HG03135 (cell line): ENCODE results near the gene TMPRSS2.

Experiments used
- ATAC-seq: cut with Tn5 transposase; IDR thresholded peaks from one replicate; pipeline ENCODE4 v1.9.1; 2021; ENCODE audit warnings: mild to moderate bottlenecking, moderate library complexity; ENCODE audit not compliant: unreplicated experiment

Gene TMPRSS2

GRCh38 chr21:41510500-41510899 lies 2.5 kb upstream of the TMPRSS2 start:
- no peak for ATAC-seq

DNA sequence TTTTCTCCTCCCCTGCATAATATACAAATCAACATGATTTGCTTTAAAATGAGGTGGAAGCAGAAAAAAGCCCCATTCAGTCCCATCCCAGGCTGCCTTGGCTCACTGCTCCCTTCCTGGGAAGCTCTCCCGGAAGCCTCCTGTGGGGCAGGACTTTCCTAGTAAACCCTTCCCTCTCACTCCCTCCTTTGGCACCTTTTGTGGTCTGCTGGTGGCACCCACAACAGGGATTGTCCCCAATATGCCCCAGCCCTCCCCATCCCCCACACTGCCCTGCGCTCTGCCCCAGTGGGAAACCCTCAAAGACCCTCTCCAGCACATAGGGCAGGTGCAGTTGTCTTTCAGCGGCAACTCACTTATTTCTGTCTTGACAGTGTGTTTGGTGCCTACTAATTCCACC lies 1.8 kb upstream of the TMPRSS2 start:
- ATAC-seq: no peak

DNA sequence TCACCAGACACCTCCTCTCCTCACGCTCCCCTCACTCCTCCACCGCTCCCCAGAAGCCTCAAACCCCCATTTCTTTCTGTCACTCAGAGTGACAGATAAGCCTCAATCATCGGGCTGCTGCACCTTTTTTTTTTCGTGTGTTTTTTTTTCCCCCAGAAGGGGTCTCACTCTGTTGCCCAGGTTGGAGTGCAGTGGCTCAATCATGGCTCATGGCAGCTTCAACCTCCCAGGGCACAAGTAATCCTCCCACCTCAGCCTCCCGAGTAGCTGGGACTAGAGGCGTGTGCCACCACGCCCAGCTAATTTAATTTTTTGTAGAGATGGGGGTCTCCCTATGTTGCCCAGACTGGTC lies 1.2 kb upstream of the TMPRSS2 start:
- ATAC-seq: no peak

- ATAC-seq: no peak
Measured at GRCh38 chr21:41508415-41509144, 622 bp upstream of the TMPRSS2 start.

DNA sequence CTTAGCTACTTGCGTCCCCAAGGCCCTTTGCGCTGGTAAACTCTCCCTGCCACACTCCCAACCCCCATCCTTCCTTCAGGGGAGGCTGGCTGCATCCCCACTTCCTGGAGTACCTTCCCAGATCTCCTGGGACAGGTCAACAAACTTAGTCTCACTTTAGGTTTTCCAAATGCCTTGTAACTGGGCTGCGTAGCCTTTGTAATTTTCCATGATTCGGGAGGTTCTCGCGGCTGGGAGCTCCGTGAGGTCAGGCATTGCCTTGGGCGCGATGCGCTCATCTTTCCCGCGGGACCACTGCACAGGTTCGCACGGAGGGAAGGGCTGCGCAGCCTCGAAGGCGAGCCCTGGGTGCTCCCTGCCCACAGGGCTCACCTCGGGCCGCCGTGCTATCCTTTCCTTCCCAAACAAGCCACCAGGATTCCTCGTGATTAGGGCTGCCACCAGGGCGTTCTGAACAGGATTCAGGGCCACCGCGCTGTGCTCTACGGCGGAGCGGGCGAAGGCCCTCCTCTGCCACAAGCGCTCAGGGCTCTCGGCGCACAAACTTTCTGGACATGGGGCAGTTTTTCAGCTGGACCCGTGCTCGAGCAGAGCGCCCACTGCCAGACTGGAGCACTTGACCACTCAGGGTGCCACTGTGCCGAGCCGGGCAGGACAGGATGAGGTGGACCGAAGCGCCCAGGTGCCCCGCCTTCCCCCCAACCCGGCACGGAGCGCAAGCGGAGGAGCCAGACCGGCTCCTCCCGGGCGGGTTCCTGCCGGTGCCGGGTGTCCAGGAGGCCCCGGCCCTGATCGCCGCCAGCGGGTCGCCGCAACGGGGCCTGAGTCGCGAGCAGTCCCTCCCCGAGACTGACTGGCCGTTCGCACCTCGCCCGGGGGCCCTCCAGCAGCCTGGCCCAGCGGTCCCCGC lies 1.1 kb downstream of the TMPRSS2 start:
- no peak for ATAC-seq

- ATAC-seq: no peak
Measured at GRCh38 chr21:41506005-41506594, 1.9 kb downstream of the TMPRSS2 start.

DNA sequence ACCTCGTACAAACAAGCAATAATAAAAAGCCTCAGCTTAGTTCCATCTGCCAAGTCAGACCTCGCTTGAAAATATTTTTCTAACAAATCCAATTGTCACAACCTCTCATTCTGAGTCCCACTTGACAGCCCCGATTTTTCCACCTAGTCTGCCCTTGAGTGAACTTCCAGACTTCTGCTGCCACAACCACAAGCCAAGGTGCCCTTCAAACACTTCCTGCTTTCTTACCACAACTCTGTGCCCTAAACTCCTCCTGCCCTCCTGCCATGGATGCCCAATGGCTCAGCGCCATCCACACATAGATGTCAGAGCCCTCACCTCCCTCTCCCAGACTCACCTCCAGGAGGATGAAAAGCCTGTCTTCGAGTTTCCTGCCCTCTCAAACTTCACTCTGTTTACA lies 3.9 kb downstream of the TMPRSS2 start:
- ATAC-seq: no peak

- ATAC-seq: no peak
Measured at GRCh38 chr21:41503331-41503730, 4.6 kb downstream of the TMPRSS2 start.

DNA sequence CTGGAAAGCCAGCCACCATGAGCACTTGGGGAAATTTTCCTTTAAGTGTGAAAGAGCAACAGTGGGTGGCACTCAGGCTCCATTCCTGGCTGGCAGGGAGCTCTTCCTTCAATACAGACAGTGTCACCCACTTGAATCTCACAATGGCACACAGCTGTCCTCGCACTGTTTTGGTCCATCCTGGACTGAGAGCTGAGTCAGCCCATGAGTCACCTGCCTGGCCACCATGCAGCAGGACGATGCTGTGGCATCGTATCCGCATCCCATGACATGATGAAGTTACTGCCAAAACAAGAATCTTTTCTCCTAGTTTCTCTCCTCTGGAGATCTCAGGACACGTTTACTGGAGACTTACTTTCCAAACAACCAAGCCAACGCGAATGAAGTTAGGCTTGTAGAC lies 6.0 kb downstream of the TMPRSS2 start:
- no peak for ATAC-seq

GRCh38 chr21:41500931-41501381 lies 7.0 kb downstream of the TMPRSS2 start:
- ATAC-seq: no peak

DNA sequence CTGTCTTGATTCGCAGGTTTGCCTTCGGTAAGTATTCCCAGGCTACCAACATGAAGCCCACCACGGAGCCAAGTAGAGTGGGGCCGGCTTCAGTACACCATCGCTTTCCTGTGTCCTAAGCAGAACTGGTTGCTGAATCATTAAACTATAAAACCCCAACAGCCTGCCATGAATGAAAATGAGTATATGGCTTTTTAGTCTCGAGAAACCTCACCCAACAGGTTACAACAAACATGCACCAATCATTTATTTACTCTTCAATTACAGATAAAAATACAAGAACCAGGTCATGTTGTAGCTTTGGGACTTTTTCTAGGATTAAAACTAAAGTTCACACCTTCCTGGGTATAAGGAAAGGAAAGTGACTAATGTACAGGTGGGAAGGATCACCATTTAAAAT lies 7.6 kb downstream of the TMPRSS2 start:
- ATAC-seq: no peak

DNA sequence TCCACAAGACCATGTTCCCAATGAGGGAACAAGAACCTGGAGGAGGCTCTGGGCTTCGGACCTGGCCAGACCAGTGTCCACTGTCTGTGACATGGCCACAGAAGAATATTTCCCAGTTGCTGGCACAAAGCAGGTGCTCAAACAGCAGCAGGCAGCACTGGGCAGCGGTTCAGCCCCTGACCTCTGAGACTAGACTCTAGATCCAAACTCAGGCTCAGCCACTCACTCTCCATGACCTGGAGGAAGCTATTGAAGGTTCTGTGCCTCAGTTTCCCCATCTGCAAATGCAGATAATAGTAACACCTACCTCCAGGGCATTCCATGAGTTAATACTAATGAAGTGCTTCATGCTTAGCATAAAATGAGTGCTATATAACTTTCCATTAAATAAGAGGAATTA lies 8.0 kb downstream of the TMPRSS2 start:
- ATAC-seq: no peak

GRCh38 chr21:41497788-41498187 lies 10.2 kb downstream of the TMPRSS2 start:
- no peak for ATAC-seq

- no peak for ATAC-seq
Measured at GRCh38 chr21:41497008-41497407, 10.9 kb downstream of the TMPRSS2 start.

- no peak for ATAC-seq
Measured at GRCh38 chr21:41494242-41494641, 13.7 kb downstream of the TMPRSS2 start.

DNA sequence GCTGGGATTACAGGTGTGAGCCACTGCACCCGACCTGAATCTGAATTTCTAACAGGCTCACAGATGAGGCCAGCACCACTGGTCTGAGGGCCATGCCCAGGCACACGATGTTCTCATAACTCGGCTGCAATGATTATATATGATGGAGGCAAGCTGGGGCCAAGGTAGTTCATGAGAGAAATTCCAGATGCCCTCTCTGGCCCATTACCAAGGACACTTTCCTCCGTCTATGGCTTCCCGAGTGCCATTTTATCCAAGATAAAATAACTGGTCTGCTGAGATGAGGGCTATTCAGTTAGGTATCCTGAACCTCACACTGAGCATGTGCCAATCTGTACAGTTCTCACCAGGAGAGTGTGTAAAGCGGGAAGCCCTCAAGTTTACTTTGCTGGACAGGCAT lies 16.5 kb downstream of the TMPRSS2 start:
- ATAC-seq: no peak

DNA sequence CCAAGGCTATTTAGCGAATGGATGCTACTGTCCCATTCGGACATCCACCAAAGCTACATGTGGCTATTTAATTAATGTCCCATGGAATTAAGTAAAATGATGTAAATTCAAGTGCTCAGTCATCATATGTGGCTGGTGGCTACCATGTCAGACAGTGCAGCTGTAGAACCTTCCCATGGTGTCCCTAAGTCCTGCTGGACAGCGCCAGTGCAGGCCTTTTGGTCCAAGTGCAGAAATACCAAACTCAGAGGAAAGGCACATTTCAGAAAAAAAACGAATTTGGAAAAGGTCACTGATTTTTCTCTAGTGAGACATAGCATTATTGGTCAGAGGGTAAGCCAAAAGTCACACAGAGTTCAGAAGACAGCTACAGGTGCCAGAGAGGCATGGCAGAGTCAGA lies 17.6 kb downstream of the TMPRSS2 start:
- ATAC-seq: no peak

- ATAC-seq: no peak
Measured at GRCh38 chr21:41489329-41489728, 18.6 kb downstream of the TMPRSS2 start.

GRCh38 chr21:41488080-41488479 lies 19.9 kb downstream of the TMPRSS2 start:
- ATAC-seq: no peak

- ATAC-seq: no peak
Measured at GRCh38 chr21:41487082-41487481, 20.9 kb downstream of the TMPRSS2 start.

DNA sequence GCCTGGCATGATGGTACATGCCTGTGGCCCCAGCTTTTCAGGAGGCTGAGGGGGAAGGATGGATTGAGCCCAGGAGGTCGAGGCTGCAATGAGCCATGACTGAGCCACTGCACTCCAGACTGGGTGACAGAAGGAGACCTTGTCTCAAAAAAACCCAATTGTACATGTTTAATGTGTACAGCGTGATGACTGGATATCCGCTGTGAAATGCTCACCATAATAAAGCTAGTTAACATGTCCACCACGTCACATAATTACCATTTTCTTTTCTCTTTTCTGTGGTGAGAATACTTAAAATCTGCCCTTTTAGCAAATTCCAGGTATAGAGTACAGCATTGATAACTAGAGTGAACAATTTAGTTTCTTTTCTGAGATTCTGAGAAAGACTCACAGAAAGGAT lies 24.0 kb downstream of the TMPRSS2 start:
- ATAC-seq: no peak

DNA sequence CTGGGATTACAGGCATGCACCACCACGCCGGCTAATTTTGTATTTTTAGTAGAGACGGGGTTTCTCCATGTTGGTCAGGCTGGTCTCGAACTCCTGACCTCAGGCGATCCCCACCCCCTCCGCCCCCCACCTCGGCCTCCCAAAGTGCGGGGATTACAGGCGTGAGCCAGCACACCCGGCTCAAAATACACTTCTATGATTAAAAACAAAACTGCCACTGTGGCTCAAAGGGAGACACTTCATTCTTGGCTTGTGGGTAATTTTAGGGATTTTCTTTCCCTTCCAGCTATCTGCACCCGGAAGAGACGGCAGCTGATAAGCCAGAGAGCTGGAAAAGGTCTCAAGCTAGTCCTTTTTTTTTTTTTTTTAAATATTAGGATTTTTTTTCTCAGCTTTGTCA lies 24.5 kb downstream of the TMPRSS2 start:
- no peak for ATAC-seq
